K562 (cell line): ENCODE measurements around the gene CEP128. TPM values are rescaled to one million over a fixed set of nuclear protein-coding genes. Genes with fewer than 3 reads are reported as not detected.

Experiments
- ATAC-seq: fragments of 200-7000 bp; cut with Tn5 transposase; 3 replicates; pipeline ENCODE4 v1.9.1; 2020; ENCODE audit warnings: moderate library complexity
- BruUV-seq: library from RNA; stranded (reverse); fragments of 400-500 nt; replicated peaks from 2 replicates; lab custom pipeline; 2021; lab: Mats Ljungman, UMichigan
- CTCF ChIA-PET: fragments of 300-600 bp; formaldehyde crosslinking; extraction: SDS; loops from one replicate; lab custom pipeline; 2021; ENCODE audit warnings: low intra/inter-chr PET ratio; lab: Yijun Ruan, JAX
- POLR2A ChIA-PET: fragments of 300-600, 350-650 bp; sonication (Branson Sonifier 250); formaldehyde crosslinking; extraction: SDS; loops from one replicate; lab custom pipeline; 2021; ENCODE audit warnings: antibody characterized with exemption, inconsistent platforms; lab: Yijun Ruan, JAX
- DNase-seq, 4 experiments: peaks; one replicate each; pipeline versions ENCODE4 v3.0.0 to v3.0.0-alpha.2; 2011 to 2018; ENCODE audit warnings: low spot score in 3 of 4, mixed read lengths in 3 of 4; ENCODE audit errors: extremely low read depth in 1 of 4
- FAIRE-seq: peaks from 2 replicates; lab custom pipeline; 2011; peaks lifted over from hg19 to GRCh38; lab: Jason Lieb, UNC
- H2AFZ ChIP-seq: 2 replicates; pipeline ENCODE4 v1.6.0; 2011; ENCODE audit warnings: low read depth, low read length, control low read depth, inconsistent platforms
- H3K27ac ChIP-seq: fragments of 200-600 bp; 3 replicates; pipeline ENCODE4 v1.8.0; 2011; ENCODE audit warnings: low read depth, mild to moderate bottlenecking, control low read depth, inconsistent platforms, low read length, moderate library complexity, mixed read lengths; ENCODE audit errors: extremely low read depth
- H3K27me3 ChIP-seq, 2 experiments: fragments of 300-600 bp in 1 of 2; 2 replicates in 1 of 2; 3 replicates in 1 of 2; pipeline versions ENCODE4 v1.6.0 to v1.8.0; 2011; ENCODE audit warnings: inconsistent platforms in 2 of 2, low read length in 2 of 2, mild to moderate bottlenecking in 1 of 2, mixed read lengths in 1 of 2, moderate library complexity in 1 of 2; ENCODE audit not compliant: control insufficient read depth in 2 of 2, insufficient read depth in 2 of 2
- H3K36me3 ChIP-seq: fragments of 300-600 bp; 3 replicates; pipeline ENCODE4 v1.8.0; 2011; ENCODE audit warnings: mild to moderate bottlenecking, low read length, inconsistent platforms; ENCODE audit not compliant: control insufficient read depth, insufficient read depth
- H3K4me1 ChIP-seq, 2 experiments: fragments of 200-600 bp in 1 of 2; replicated peaks in 1 of 2; 2 replicates in 1 of 2; 3 replicates in 1 of 2; pipeline versions ENCODE4 v1.5.1 to v1.8.0; 2011; ENCODE audit warnings: inconsistent platforms in 2 of 2, low read length in 2 of 2, mild to moderate bottlenecking in 1 of 2, mixed read lengths in 1 of 2, moderate library complexity in 1 of 2; ENCODE audit not compliant: control insufficient read depth in 2 of 2, insufficient read depth in 2 of 2
- H3K4me2 ChIP-seq: 2 replicates; pipeline ENCODE4 v1.6.1; 2011; ENCODE audit warnings: low read length, control low read depth, inconsistent platforms, mixed read lengths; ENCODE audit not compliant: insufficient read depth
- H3K4me3 ChIP-seq: fragments of 200-600 bp; sonication (generic), shearing (Covaris generic); 2 replicates; pipeline ENCODE4 v1.5.1; 2016; ENCODE audit warnings: control low read depth, inconsistent platforms
- H3K79me2 ChIP-seq: fragments of 200-600 bp; 3 replicates; pipeline ENCODE4 v1.8.0; 2011; ENCODE audit warnings: low read length, inconsistent platforms; ENCODE audit not compliant: control insufficient read depth, insufficient read depth
- H3K9ac ChIP-seq, 2 experiments: 2 replicates each; pipeline versions ENCODE4 v1.6.0 to v1.6.1; 2011; ENCODE audit warnings: low read depth in 2 of 2, low read length in 2 of 2, control low read depth in 1 of 2, inconsistent platforms in 1 of 2, mild to moderate bottlenecking in 1 of 2, mixed read lengths in 1 of 2; ENCODE audit not compliant: insufficient read depth in 1 of 2
- H3K9me1 ChIP-seq: one replicate; pipeline ENCODE4 v1.6.0; 2011; ENCODE audit warnings: inconsistent platforms, mild to moderate bottlenecking, low read length, moderate library complexity; ENCODE audit not compliant: control insufficient read depth, insufficient read depth
- H3K9me3 ChIP-seq: replicated peaks from 2 replicates; pipeline ENCODE4 v1.5.1; 2011; ENCODE audit warnings: low read depth, low read length, inconsistent platforms; ENCODE audit not compliant: control insufficient read depth, insufficient read depth
- H4K20me1 ChIP-seq: replicated peaks from 2 replicates; pipeline ENCODE4 v1.6.1; 2011; ENCODE audit warnings: low read length, inconsistent platforms, mixed read lengths; ENCODE audit not compliant: control insufficient read depth, insufficient read depth
- CHD4 ChIP-seq: fragments of 200-600 bp; sonication (generic); IDR thresholded peaks from 3 replicates; pipeline ENCODE4 v1.6.1; 2012; ENCODE audit warnings: low read depth, mild to moderate bottlenecking, mixed read lengths, low read length, inconsistent platforms; ENCODE audit not compliant: insufficient read depth, insufficient replicate concordance, poor library complexity, severe bottlenecking
- FUS ChIP-seq: fragments of 200-400 bp; formaldehyde crosslinking; optimal IDR thresholded peaks from 2 replicates; pipeline ENCODE3; 2017; ENCODE audit warnings: low read depth, low read length
- KAT8 ChIP-seq: fragments of 450-650 bp; IDR thresholded peaks from 2 replicates; pipeline ENCODE4 v1.6.1; 2016; ENCODE audit warnings: low read depth, mild to moderate bottlenecking
- KLF13 ChIP-seq: fragments of 450-650 bp; IDR thresholded peaks from 2 replicates; pipeline ENCODE4 v1.6.1; 2016; ENCODE audit warnings: missing genetic modification characterization, low read depth, mild to moderate bottlenecking, missing compliant biosample characterization, moderate library complexity, borderline replicate concordance
- MAFK ChIP-seq: IDR thresholded peaks from 2 replicates; pipeline ENCODE4 v1.6.1; 2011; ENCODE audit warnings: low read length, improper control_type of control experiment
- SMAD2 ChIP-seq: fragments of 150-350 bp; IDR thresholded peaks from 2 replicates; pipeline ENCODE4 v1.6.1; 2014; ENCODE audit warnings: low read depth, mild to moderate bottlenecking, low read length
- TAF7 ChIP-seq: fragments of 450-650 bp; IDR thresholded peaks from 2 replicates; pipeline ENCODE4 v1.6.1; 2016; ENCODE audit warnings: missing genetic modification characterization, missing compliant biosample characterization
- XRCC3 ChIP-seq: fragments of 450-650 bp; IDR thresholded peaks from 2 replicates; pipeline ENCODE4 v1.6.1; 2017; ENCODE audit warnings: mild to moderate bottlenecking, moderate library complexity
- ZZZ3 ChIP-seq: fragments of 450-650 bp; IDR thresholded peaks from 2 replicates; pipeline ENCODE4 v1.6.1; 2016; ENCODE audit warnings: antibody characterized with exemption, mild to moderate bottlenecking, moderate library complexity
- WGBS: fragments of 100-300 bp; shearing (Covaris generic); methylation state at CpG from one replicate; pipeline ENCODE4 v1.1.6; 2016; ENCODE audit warnings: low coverage, mixed read lengths; ENCODE audit not compliant: insufficient coverage; ENCODE audit errors: missing lambda C conversion rate; 5-methylcytosine and 5-hydroxymethylcytosine counted together
- in situ Hi-C: fragments of 300-500 bp; cut with MboI; formaldehyde crosslinking; loops from 4 replicates; pipeline ENCODE4 v1.15.0; 2018; ENCODE audit warnings: inconsistent platforms, mixed read lengths
- intact Hi-C: fragments of 100-400 bp; cut with micrococcal nuclease; formaldehyde crosslinking; loops from 2 replicates; pipeline ENCODE4 v1.14.2; 2022
- polyA plus RNA-seq, 8 experiments: library from polyadenylated mRNA; depleted of rRNA in 4 of 8; stranded (reverse) in 5 of 8; unstranded in 3 of 8; fragments of >200 nt; fragmentation: Nextera tagmentation in 2 of 8; fragmentation: Illumina TruSeq in 1 of 8; extraction: Ambion mirVana in 2 of 8; extraction: Trizol in 1 of 8; gene quantifications; 2 replicates each; pipeline versions ENCODE4 v1.2.1 to v1.2.3, GENCODE V29; 2011 to 2014; ENCODE audit warnings: inconsistent platforms in 1 of 8, missing spikeins in 1 of 8
- total RNA-seq, 7 experiments: library from RNA; depleted of rRNA in 6 of 7; stranded (reverse); fragments of >200 nt in 6 of 7; fragmentation: Illumina TruSeq in 2 of 7; extraction: Trizol in 2 of 7; gene quantifications; 2 replicates each; pipeline versions ENCODE4 v1.2.1 to v1.2.3, GENCODE V29; 2011 to 2021; ENCODE audit warnings: low replicate concordance in 1 of 7
- TF ChIP-seq, protein P1 (sequence below): sonication (generic); formaldehyde crosslinking; IDR thresholded peaks from 2 replicates; pipeline ENCODE4 v1.8.0; 2022; ENCODE audit warnings: mild to moderate bottlenecking, missing genetic modification reagents
- TF ChIP-seq, protein P2 (sequence below), 2 experiments: fragments of 150-350 bp in 1 of 2; IDR thresholded peaks; 2 replicates each; pipeline ENCODE4 v1.6.1; 2012 to 2016; ENCODE audit warnings: low read depth in 2 of 2, low read length in 2 of 2, mild to moderate bottlenecking in 1 of 2, moderate library complexity in 1 of 2
- TF ChIP-seq, protein P3 (sequence below): sonication (generic); formaldehyde crosslinking; IDR thresholded peaks from 2 replicates; pipeline ENCODE4 v1.8.0; 2022; ENCODE audit warnings: mild to moderate bottlenecking, missing genetic modification reagents

The CEP128 gene
- total and polyA plus RNA-seq, 9 of the 15 experiments (the other 6 are each of a cell fraction or from before 2014, with no cell fraction given) = 2.3 to 9.2 (median 4.6) TPM

DNA sequence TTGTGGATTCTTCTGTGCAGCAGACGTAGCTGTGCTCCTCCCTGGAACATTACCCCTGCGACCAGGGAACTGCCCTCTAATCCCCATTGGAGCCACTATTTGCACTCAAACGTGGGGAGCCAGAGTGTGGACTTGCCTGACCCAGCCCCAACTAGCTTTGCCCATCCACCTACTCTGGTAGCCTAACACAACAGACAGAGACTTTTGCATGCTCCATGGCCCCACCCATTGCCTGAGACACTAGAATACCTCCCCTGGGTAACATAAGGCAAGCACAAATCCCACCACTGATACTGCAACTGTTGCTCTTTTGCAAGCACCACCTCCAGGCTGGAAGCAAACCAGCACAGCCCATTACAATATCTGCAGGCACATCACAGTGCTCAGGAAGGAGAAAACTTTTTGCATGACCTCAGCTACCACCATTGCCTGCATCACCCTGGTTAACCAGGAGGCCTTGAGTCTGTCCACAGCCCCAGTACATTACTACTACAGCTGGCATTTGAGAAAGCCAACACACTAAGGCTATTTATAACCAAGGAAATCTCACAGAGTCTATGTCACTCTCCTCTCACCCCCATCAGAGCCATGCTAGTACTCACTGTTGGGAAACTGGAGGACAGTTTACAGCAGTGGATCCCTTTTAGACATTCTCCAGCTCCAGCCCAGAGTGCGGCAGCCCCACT lies 15.0 kb downstream of the CEP128 start (continued):
- TF ChIP-seq, protein P1, sequence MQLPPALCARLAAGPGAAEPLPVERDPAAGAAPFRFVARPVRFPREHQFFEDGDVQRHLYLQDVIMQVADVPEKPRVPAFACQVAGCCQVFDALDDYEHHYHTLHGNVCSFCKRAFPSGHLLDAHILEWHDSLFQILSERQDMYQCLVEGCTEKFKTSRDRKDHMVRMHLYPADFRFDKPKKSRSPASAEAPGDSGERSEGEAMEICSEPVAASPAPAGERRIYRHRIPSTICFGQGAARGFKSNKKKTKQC (CRISPR knock-in tag) = no peak
- TF ChIP-seq XRCC3 = no peak

DNA sequence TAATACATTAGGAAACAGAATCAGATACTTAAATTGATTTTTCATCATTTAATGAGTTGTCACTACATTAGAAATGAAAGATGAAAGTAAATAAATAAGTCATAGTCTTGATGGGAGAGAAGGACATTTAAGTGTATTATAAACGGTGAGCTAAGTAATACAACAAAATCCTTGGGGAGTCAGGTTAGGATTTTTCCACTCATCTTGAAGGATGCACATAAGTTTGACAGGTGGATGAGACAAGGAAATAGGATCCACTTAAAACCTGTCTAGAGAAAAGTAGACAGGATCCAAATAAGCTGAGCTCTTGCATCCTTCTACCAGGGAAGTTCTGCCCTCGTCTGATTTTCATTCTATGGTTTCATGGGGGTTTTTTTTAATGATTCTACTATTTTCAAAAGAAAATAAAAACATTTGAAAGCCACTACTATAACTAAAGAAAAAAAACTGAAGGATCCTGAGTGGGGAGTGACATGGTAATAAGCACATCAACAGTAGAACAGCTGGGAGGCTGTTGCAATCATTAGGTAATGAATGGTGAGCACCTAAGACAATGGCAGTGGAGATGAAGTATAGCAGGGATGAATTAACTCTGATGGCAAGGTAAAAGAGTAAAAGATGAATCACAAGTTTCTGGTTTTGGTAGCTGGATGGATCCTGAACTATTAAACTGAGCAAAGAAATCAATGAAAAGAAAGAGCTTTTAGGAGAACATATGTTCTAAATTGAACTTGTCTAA lies 17.0 kb downstream of the CEP128 start:
- WGBS = 25% methylated on average over 2 of the region's 2 CpGs
- FAIRE-seq = no peak

More for the DNA sequence above, 17.0 kb downstream of the CEP128 start:
- ChIA-PET CTCF (no interaction called here), POLR2A (interaction anchor here (0.6 kb wide), 1 partner anchor 16 kb away, joined by 3 read pairs; no protein-coding TSS in a partner anchor)
- DNase-seq = no peak
- Histone ChIP-seq H3K27me3 (no peaks in the 10 kb centered on the region), H3K9me3 (no peaks in the 10 kb centered on the region), H3K4me3 (no peak overlapping the region), H3K4me2 (no peak overlapping the region), H3K79me2 (no peaks in the 10 kb centered on the region), H3K36me3 (no peaks in the 10 kb centered on the region), H2AFZ (no peak overlapping the region), H3K4me1 (no peaks in the 10 kb centered on the region; a peak in 1 of 5 replicates), H3K9me1 (no peaks in the 10 kb centered on the region), H4K20me1 (no peaks in the 10 kb centered on the region), H3K9ac (no peak overlapping the region), H3K27ac (no peak overlapping the region)
- intact Hi-C loops = no loop called here
- no TSS peak for BruUV-seq
- ATAC-seq = no peak
- in situ Hi-C loops = no loop called here
- TF ChIP-seq KLF13 (tag) (no peak), KAT8 (no peak), MAFK (no peak), FUS (no peak), CHD4 (no peak), ZZZ3 (no peak), SMAD2 (no peak), TAF7 (tag) (no peak)
- TF ChIP-seq, protein P2, sequence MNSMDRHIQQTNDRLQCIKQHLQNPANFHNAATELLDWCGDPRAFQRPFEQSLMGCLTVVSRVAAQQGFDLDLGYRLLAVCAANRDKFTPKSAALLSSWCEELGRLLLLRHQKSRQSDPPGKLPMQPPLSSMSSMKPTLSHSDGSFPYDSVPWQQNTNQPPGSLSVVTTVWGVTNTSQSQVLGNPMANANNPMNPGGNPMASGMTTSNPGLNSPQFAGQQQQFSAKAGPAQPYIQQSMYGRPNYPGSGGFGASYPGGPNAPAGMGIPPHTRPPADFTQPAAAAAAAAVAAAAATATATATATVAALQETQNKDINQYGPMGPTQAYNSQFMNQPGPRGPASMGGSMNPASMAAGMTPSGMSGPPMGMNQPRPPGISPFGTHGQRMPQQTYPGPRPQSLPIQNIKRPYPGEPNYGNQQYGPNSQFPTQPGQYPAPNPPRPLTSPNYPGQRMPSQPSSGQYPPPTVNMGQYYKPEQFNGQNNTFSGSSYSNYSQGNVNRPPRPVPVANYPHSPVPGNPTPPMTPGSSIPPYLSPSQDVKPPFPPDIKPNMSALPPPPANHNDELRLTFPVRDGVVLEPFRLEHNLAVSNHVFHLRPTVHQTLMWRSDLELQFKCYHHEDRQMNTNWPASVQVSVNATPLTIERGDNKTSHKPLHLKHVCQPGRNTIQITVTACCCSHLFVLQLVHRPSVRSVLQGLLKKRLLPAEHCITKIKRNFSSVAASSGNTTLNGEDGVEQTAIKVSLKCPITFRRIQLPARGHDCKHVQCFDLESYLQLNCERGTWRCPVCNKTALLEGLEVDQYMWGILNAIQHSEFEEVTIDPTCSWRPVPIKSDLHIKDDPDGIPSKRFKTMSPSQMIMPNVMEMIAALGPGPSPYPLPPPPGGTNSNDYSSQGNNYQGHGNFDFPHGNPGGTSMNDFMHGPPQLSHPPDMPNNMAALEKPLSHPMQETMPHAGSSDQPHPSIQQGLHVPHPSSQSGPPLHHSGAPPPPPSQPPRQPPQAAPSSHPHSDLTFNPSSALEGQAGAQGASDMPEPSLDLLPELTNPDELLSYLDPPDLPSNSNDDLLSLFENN (IDR thresholded peaks at IDR 0.05; ENCODE audit: low read depth in 2 of 2, low read length in 2 of 2) = no peak
- TF ChIP-seq, protein P3, sequence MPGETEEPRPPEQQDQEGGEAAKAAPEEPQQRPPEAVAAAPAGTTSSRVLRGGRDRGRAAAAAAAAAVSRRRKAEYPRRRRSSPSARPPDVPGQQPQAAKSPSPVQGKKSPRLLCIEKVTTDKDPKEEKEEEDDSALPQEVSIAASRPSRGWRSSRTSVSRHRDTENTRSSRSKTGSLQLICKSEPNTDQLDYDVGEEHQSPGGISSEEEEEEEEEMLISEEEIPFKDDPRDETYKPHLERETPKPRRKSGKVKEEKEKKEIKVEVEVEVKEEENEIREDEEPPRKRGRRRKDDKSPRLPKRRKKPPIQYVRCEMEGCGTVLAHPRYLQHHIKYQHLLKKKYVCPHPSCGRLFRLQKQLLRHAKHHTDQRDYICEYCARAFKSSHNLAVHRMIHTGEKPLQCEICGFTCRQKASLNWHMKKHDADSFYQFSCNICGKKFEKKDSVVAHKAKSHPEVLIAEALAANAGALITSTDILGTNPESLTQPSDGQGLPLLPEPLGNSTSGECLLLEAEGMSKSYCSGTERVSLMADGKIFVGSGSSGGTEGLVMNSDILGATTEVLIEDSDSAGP (CRISPR knock-in tag) = no peak
